ENCODE results near the gene BABAM1.

GRCh38 chr19:17322854-17323253 lies 55.6 kb downstream of the BABAM1 start:
- TF ChIP-seq, protein P1, sequence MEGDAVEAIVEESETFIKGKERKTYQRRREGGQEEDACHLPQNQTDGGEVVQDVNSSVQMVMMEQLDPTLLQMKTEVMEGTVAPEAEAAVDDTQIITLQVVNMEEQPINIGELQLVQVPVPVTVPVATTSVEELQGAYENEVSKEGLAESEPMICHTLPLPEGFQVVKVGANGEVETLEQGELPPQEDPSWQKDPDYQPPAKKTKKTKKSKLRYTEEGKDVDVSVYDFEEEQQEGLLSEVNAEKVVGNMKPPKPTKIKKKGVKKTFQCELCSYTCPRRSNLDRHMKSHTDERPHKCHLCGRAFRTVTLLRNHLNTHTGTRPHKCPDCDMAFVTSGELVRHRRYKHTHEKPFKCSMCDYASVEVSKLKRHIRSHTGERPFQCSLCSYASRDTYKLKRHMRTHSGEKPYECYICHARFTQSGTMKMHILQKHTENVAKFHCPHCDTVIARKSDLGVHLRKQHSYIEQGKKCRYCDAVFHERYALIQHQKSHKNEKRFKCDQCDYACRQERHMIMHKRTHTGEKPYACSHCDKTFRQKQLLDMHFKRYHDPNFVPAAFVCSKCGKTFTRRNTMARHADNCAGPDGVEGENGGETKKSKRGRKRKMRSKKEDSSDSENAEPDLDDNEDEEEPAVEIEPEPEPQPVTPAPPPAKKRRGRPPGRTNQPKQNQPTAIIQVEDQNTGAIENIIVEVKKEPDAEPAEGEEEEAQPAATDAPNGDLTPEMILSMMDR (IDR thresholded peaks at IDR 0.05), result no peak
- TF ChIP-seq POLR2AphosphoS5 (IDR thresholded peaks at IDR 0.05) (no peak), POLR2A (IDR thresholded peaks at IDR 0.05) (no peak), EP300 (IDR thresholded peaks at IDR 0.05) (no peak)

Measured in suprapubic skin (tissue), 4 donors.